Naive thymus-derived CD8-positive, alpha-beta T cell (primary cell): ENCODE data around the gene OR2L2. TPM values are rescaled to one million over a fixed set of nuclear protein-coding genes. Genes with fewer than 3 reads are reported as not detected.
"Not testable (repeated sequence)": the region's sequence is repeated elsewhere in the genome, so short reads cannot be mapped to it uniquely, and the experiment has no call there.

Source experiments
- ATAC-seq, 2 donors: fragments of 150-1000 bp; cut with Tn5 transposase in 1 of 2; sonication (Bioruptor Pico), chemical (Tn5 transposase) in 1 of 2; 1 replicate in 1 of 2; 2 replicates in 1 of 2; pipeline ENCODE4 v1.10.0; 2021; ENCODE audit warnings: mild to moderate bottlenecking in 2 of 2, moderate library complexity in 2 of 2
- POLR2A ChIA-PET: fragments of 350-600 bp; sonication (Branson Sonifier 250); formaldehyde crosslinking; loops from one replicate; lab custom pipeline; 2021; ENCODE audit warnings: antibody characterized with exemption; lab: Charles Lee
- DNase-seq, 10 donors: peaks; one replicate each; pipeline versions ENCODE4 v3.0.0 to v3.0.0-alpha.2; 2020 to 2022
- H3K27ac Mint-ChIP-seq, 10 donors: one replicate each; pipeline ENCODE4 v1.8.0; 2020 to 2022; ENCODE audit warnings: mild to moderate bottlenecking in 10 of 10, mixed read lengths in 10 of 10, moderate library complexity in 4 of 10, inconsistent platforms in 1 of 10
- H3K27me3 Mint-ChIP-seq, 5 donors: one replicate each; pipeline ENCODE4 v1.8.0; 2021 to 2022; ENCODE audit warnings: mixed read lengths in 5 of 5
- H3K36me3 Mint-ChIP-seq, 3 donors: one replicate each; pipeline ENCODE4 v1.8.0; 2020 to 2022; ENCODE audit warnings: mixed read lengths in 3 of 3, mild to moderate bottlenecking in 2 of 3, inconsistent platforms in 1 of 3
- H3K4me1 Mint-ChIP-seq, 4 donors: one replicate each; pipeline ENCODE4 v1.8.0; 2021 to 2022; ENCODE audit warnings: mixed read lengths in 4 of 4
- H3K4me3 Mint-ChIP-seq, 10 donors: one replicate each; pipeline ENCODE4 v1.8.0; 2020 to 2022; ENCODE audit warnings: mild to moderate bottlenecking in 10 of 10, mixed read lengths in 10 of 10, moderate library complexity in 6 of 10, inconsistent platforms in 1 of 10
- H3K9me3 Mint-ChIP-seq, 9 donors: one replicate each; pipeline ENCODE4 v1.8.0; 2020 to 2022; ENCODE audit warnings: mixed read lengths in 9 of 9, mild to moderate bottlenecking in 3 of 9, inconsistent platforms in 1 of 9, moderate library complexity in 1 of 9
- polyA plus RNA-seq, 3 donors: library from polyadenylated mRNA; unstranded; fragments of 300-500 nt; fragmentation: Illumina TruSeq; gene quantifications; one replicate each; pipeline ENCODE4 v1.2.3, GENCODE V29; 2021
- total RNA-seq, 8 experiments: library from RNA in 2 of 8; stranded (reverse) in 2 of 8; gene quantifications; one replicate each; pipeline ENCODE4 v1.2.3 and lab custom pipeline; 2021 to 2026

The OR2L2 gene
- total and polyA plus RNA-seq, 5 experiments from 2014 or later: 0.30 to 0.62 (median 0.42) TPM; not detected in 2

- no peak for ATAC-seq
- peaks cover 0 to 23% (median 11%) of the 10 kb centered on the region in 3 donors for H3K36me3 Mint-ChIP-seq
- H3K4me1 Mint-ChIP-seq: no peaks in the 10 kb centered on the region
- no peak overlapping the region for H3K27ac Mint-ChIP-seq
- H3K9me3 Mint-ChIP-seq: peaks cover 3 to 44% (median 13%) of the 10 kb centered on the region in 9 donors
- no peak overlapping the region for H3K4me3 Mint-ChIP-seq
- POLR2A ChIA-PET: no interaction called here
- peaks cover 0 to 2% (median 0%) of the 10 kb centered on the region in 5 donors for H3K27me3 Mint-ChIP-seq
- no peak for DNase-seq
Observed at GRCh38 chr1:248065071-248065470, 35.2 kb downstream of the OR2L2 start.

DNA sequence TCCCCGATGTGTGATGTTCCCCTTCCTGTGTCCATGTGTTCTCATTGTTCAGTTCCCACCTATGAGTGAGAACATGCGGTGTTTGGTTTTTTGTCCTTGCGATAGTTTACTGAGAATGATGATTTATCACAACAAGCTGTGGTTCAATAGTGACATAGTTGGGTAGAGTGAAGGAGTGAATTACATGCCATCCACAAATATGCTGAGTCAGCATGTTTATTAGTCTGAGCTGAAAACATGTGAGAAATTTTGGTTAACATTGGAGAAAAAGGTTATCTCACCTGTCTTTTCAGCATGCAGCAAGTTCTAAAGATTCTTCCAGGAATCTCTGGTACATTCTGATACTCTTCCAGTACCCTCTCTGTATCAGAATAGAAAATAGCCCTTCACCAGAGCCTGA, 35.7 kb downstream of the OR2L2 start:
- POLR2A ChIA-PET: no interaction called here
- no peak overlapping the region for H3K4me3 Mint-ChIP-seq
- no peak for DNase-seq
- no peaks in the 10 kb centered on the region for H3K4me1 Mint-ChIP-seq
- H3K9me3 Mint-ChIP-seq: peaks cover 5 to 49% (median 16%) of the 10 kb centered on the region in 9 donors
- H3K27ac Mint-ChIP-seq: no peak overlapping the region
- ATAC-seq: no peak
- peaks cover 0 to 21% (median 11%) of the 10 kb centered on the region in 3 donors for H3K36me3 Mint-ChIP-seq
- H3K27me3 Mint-ChIP-seq: peaks cover 0 to 2% (median 0%) of the 10 kb centered on the region in 5 donors

GRCh38 chr1:248083864-248084263, 54.0 kb downstream of the OR2L2 start:
- H3K27me3 Mint-ChIP-seq, H3K4me3 Mint-ChIP-seq, DNase-seq, H3K27ac Mint-ChIP-seq, H3K4me1 Mint-ChIP-seq, ATAC-seq, H3K36me3 Mint-ChIP-seq, POLR2A ChIA-PET: not testable (repeated sequence)
- H3K9me3 Mint-ChIP-seq: peaks cover 4 to 34% (median 10%) of the 10 kb centered on the region in 9 donors

Other genes starting within 250 kb of the OR2L2 start
- not detected for gene OR14A16, start 206.0 kb upstream of the OR2L2 start, total RNA-seq
- gene OR14A16, start 206.0 kb upstream of the OR2L2 start, polyA plus RNA-seq: not detected
- gene OR11L1, start 188.2 kb upstream of the OR2L2 start, total RNA-seq: not detected
- gene OR11L1, start 188.2 kb upstream of the OR2L2 start, polyA plus RNA-seq: not detected
- under 1 TPM; 0.14 to 0.36 TPM for gene TRIM58, start 172.9 kb upstream of the OR2L2 start, total RNA-seq
- gene TRIM58, start 172.9 kb upstream of the OR2L2 start, polyA plus RNA-seq: under 1 TPM in 2 of 3 donors, not detected in 1; 0.12 to 0.16 TPM
- not detected for gene OR2W3, start 134.5 kb upstream of the OR2L2 start, total RNA-seq
- not detected for gene OR2W3, start 134.5 kb upstream of the OR2L2 start, polyA plus RNA-seq
- gene OR2T8, start 109.8 kb upstream of the OR2L2 start, total RNA-seq: not detected
- gene OR2T8, start 109.8 kb upstream of the OR2L2 start, polyA plus RNA-seq: not detected
- not detected for gene OR2AJ1, start 105.2 kb upstream of the OR2L2 start, total RNA-seq
- gene OR2AJ1, start 105.2 kb upstream of the OR2L2 start, polyA plus RNA-seq: not detected
- under 1 TPM in 1 of 2 experiments, not detected in 1; 0.49 TPM for gene OR2L8, start 81.2 kb upstream of the OR2L2 start, total RNA-seq
- under 1 TPM in 1 of 3 donors, not detected in 2; 0.43 TPM for gene OR2L8, start 81.2 kb upstream of the OR2L2 start, polyA plus RNA-seq
- not detected for gene OR2AK2, start 64.8 kb upstream of the OR2L2 start, total RNA-seq
- not detected for gene OR2AK2, start 64.8 kb upstream of the OR2L2 start, polyA plus RNA-seq
- under 1 TPM; 0.19 to 0.23 TPM for gene OR2L5, start 16.4 kb upstream of the OR2L2 start, total RNA-seq
- gene OR2L5, start 16.4 kb upstream of the OR2L2 start, polyA plus RNA-seq: not detected
- gene OR2L3, start 16.8 kb downstream of the OR2L2 start, total RNA-seq: under 1 TPM in 1 of 2 experiments, not detected in 1; 0.27 TPM
- gene OR2L3, start 16.8 kb downstream of the OR2L2 start, polyA plus RNA-seq: not detected
- not detected for gene OR2L13, start 65.1 kb downstream of the OR2L2 start, total RNA-seq
- gene OR2L13, start 65.1 kb downstream of the OR2L2 start, polyA plus RNA-seq: under 1 TPM in 1 of 3 donors, not detected in 2; 0.32 TPM
- gene OR2M5, start 115.1 kb downstream of the OR2L2 start, total RNA-seq: not detected
- not detected for gene OR2M5, start 115.1 kb downstream of the OR2L2 start, polyA plus RNA-seq
- gene OR2M2, start 144.8 kb downstream of the OR2L2 start, total RNA-seq: not detected
- gene OR2M2, start 144.8 kb downstream of the OR2L2 start, polyA plus RNA-seq: not detected
- not detected for gene OR2M3, start 167.2 kb downstream of the OR2L2 start, total RNA-seq
- gene OR2M3, start 167.2 kb downstream of the OR2L2 start, polyA plus RNA-seq: not detected
- not detected for gene OR2M4, start 201.3 kb downstream of the OR2L2 start, total RNA-seq
- gene OR2M4, start 201.3 kb downstream of the OR2L2 start, polyA plus RNA-seq: not detected
- not detected for gene OR2T33, start 247.9 kb downstream of the OR2L2 start, total RNA-seq
- not detected for gene OR2T33, start 247.9 kb downstream of the OR2L2 start, polyA plus RNA-seq